RWPE2 (cell line): Measurements from ENCODE around the gene SPIRE1.
"Not testable (repeated sequence)": the region's sequence is repeated elsewhere in the genome, so short reads cannot be mapped to it uniquely, and the experiment has no call there.

Source experiments
- ATAC-seq: fragments of 200-7000 bp; cut with Tn5 transposase; 3 replicates; pipeline ENCODE4 v1.9.1; 2021; ENCODE audit warnings: low read depth
- DNase-seq: peaks from one replicate; pipeline ENCODE4 v3.0.0-alpha.2; 2020; ENCODE audit warnings: low spot score
- H3K27ac ChIP-seq: fragments of 450-650 bp; 2 replicates; pipeline ENCODE4 v1.5.1; 2017; ENCODE audit warnings: mild to moderate bottlenecking; ENCODE audit not compliant: poor library complexity, severe bottlenecking
- H3K27me3 ChIP-seq: fragments of 250-450 bp; sonication (Bioruptor Pico); 2 replicates; pipeline ENCODE4 v1.5.1; 2021; ENCODE audit warnings: mild to moderate bottlenecking, moderate library complexity; ENCODE audit not compliant: insufficient read depth, poor library complexity, severe bottlenecking
- H3K36me3 ChIP-seq: fragments of 250-450 bp; sonication (Bioruptor Pico); 2 replicates; pipeline ENCODE4 v1.5.1; 2020; ENCODE audit warnings: low read depth, mild to moderate bottlenecking, moderate library complexity
- H3K4me1 ChIP-seq: fragments of 250-450 bp; sonication (Bioruptor Pico); 2 replicates; pipeline ENCODE4 v1.5.1; 2021; ENCODE audit warnings: mild to moderate bottlenecking, moderate library complexity; ENCODE audit not compliant: insufficient read depth, poor library complexity, severe bottlenecking
- H3K4me3 ChIP-seq: fragments of 250-450 bp; sonication (Bioruptor Pico); 2 replicates; pipeline ENCODE4 v1.5.1; 2021; ENCODE audit warnings: mild to moderate bottlenecking, moderate library complexity; ENCODE audit not compliant: severe bottlenecking
- H3K9me3 ChIP-seq: fragments of 250-450 bp; sonication (Bioruptor Pico); 2 replicates; pipeline ENCODE4 v1.5.1; 2021; ENCODE audit warnings: mild to moderate bottlenecking, moderate library complexity; ENCODE audit not compliant: severe bottlenecking
- TF ChIP-seq, protein P1 (sequence below): fragments of 450-650 bp; IDR thresholded peaks from one replicate; pipeline ENCODE4 v1.5.1; 2017; ENCODE audit warnings: mild to moderate bottlenecking, moderate library complexity; ENCODE audit not compliant: poor library complexity, severe bottlenecking

SPIRE1 gene

DNA sequence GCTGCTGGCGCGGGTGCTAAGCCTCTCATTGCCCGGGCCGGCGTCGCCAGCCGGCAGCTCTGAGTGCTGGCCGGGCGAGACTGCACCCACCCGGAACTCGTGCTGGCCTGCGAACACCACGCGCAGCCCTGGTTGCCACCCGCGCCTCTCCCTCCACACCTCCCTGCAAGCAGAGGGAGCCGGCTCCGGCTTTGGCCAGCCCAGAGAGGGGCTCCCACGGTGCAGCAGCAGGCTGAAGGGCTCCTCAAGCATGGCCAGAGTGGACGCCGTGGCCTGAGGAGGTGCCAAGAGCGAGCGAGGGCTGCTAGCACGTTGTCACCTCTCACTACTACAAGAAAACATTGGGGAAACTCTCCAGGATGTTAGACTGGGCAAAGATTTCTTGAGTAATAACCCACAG, 98.6 kb downstream of the SPIRE1 start:
- no peaks in the 10 kb centered on the region for H3K4me1 ChIP-seq
- H3K9me3 ChIP-seq, result no peaks in the 10 kb centered on the region
- DNase-seq, result no peak
- no peaks in the 10 kb centered on the region for H3K27me3 ChIP-seq
- H3K36me3 ChIP-seq, result peaks cover 5% of the 10 kb centered on the region; the same call in 1 of the 2 replicates
- TF ChIP-seq, protein P1, sequence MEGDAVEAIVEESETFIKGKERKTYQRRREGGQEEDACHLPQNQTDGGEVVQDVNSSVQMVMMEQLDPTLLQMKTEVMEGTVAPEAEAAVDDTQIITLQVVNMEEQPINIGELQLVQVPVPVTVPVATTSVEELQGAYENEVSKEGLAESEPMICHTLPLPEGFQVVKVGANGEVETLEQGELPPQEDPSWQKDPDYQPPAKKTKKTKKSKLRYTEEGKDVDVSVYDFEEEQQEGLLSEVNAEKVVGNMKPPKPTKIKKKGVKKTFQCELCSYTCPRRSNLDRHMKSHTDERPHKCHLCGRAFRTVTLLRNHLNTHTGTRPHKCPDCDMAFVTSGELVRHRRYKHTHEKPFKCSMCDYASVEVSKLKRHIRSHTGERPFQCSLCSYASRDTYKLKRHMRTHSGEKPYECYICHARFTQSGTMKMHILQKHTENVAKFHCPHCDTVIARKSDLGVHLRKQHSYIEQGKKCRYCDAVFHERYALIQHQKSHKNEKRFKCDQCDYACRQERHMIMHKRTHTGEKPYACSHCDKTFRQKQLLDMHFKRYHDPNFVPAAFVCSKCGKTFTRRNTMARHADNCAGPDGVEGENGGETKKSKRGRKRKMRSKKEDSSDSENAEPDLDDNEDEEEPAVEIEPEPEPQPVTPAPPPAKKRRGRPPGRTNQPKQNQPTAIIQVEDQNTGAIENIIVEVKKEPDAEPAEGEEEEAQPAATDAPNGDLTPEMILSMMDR, result no peak
- ATAC-seq, result no peak
- H3K27ac ChIP-seq, result no peak overlapping the region
- H3K4me3 ChIP-seq, result no peak overlapping the region

DNA sequence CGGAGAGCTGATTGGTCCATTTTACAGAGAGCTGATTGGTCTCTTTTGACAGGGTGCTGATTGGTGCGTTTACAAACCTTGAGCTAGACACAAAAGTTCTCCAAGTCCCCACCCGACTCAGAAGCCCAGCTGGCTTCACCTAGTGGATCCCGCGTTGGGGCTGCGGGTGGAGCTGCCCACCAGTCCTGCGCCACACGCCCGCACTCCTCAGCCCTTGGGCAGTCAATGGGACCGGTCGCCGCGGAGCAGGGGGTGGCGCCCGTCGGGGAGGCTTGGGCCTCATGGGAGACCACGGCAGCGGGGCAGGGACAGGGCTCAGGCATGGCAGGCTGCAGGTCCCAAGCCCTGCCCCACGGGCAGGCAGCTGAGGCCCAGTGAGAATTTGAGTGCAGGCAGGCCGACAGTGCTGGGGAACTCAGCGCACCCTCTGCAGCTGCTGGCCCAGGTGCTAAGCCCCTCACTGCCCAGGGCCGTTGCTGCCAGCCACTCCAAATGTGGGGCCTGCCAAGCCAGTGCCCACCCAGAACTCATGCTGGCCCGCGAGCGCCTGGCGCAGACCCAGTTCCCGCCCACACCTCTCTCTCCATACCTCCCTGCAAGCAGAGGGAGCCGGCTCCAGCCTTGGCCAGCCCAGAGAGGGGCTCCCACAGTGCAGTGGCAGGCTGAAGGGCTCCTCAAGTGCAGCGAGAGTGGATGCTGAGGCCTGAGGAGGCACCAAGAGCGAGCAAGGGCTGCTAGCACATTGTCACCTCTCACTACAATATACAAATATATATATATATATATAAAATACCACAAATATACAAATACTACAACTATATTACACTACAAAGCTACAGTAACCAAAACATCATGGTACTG, 100.7 kb downstream of the SPIRE1 start:
- Histone ChIP-seq H3K36me3 (peaks cover 5% of the 10 kb centered on the region; the same call in 1 of the 2 replicates), H3K27me3 (no peaks in the 10 kb centered on the region), H3K27ac (no peak overlapping the region), H3K4me3 (no peak overlapping the region), H3K9me3 (no peaks in the 10 kb centered on the region), H3K4me1 (peaks cover 12% of the 10 kb centered on the region)
- no peak for ATAC-seq
- TF ChIP-seq, protein P1, result no peak
- DNase-seq, result no peak

DNA sequence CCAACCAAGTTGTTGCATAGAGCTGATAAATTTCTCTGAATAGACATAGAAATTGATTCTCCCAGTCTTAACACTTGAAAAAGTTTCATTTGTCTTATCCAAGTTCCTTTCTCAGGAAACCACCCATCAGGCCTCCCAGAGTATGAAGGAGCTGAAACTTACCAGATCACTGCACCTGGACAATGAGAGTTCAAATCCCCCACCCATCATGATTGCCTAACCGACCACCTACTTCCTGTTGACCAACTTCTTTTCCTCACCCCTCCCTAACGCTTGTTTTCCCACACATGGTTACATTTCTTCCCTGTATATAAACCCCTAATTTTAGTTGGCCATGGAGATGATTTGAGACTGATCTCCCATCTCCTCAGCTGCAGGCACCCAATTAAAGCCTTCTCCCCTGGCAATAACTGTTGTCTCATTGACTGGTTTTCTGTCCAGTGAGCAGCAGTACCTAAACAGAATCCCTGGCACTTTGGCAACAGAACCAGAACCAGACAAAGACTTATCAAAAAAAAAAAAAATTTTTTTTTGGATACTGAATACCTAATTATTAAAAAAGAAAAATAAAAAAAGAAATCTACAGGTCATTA, 103.0 kb downstream of the SPIRE1 start:
- ATAC-seq (no peak), DNase-seq (no peak)
- TF ChIP-seq, protein P1, result no peak
- no peaks in the 10 kb centered on the region for H3K9me3 ChIP-seq
- peaks cover 4% of the 10 kb centered on the region; the same call in 1 of the 2 replicates for H3K36me3 ChIP-seq
- H3K4me3 ChIP-seq, result no peak overlapping the region
- peaks cover 12% of the 10 kb centered on the region for H3K4me1 ChIP-seq
- no peaks in the 10 kb centered on the region for H3K27me3 ChIP-seq
- H3K27ac ChIP-seq, result peak overlapping the region; percentile 3

DNA sequence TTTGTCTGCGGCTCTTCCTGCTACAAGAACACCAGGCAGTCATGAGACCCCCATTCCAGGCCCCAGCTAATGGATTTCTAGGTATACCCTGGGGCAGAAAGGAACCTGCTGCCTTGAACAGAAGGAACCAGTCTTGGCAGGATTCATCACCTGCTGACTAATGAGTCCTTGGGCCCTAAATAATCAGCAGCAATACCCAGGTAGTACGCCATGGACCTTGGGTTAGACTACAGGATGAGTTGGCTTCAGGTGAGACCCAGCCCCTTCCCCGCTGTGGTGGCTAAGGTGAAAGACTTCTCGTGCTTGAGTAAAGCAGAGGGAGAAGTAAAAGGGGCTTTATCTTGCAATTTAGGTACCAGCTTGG, 105.0 kb downstream of the SPIRE1 start:
- no peaks in the 10 kb centered on the region for H3K9me3 ChIP-seq
- H3K4me1 ChIP-seq, result peaks cover 12% of the 10 kb centered on the region
- peak overlapping the region; percentile 3 for H3K27ac ChIP-seq
- H3K36me3 ChIP-seq, result no peaks in the 10 kb centered on the region
- TF ChIP-seq, protein P1, result no peak
- no peaks in the 10 kb centered on the region for H3K27me3 ChIP-seq
- peak; percentile 38; the same call in 1 of the 3 replicates for ATAC-seq
- H3K4me3 ChIP-seq, result no peak overlapping the region
- no peak for DNase-seq

DNA sequence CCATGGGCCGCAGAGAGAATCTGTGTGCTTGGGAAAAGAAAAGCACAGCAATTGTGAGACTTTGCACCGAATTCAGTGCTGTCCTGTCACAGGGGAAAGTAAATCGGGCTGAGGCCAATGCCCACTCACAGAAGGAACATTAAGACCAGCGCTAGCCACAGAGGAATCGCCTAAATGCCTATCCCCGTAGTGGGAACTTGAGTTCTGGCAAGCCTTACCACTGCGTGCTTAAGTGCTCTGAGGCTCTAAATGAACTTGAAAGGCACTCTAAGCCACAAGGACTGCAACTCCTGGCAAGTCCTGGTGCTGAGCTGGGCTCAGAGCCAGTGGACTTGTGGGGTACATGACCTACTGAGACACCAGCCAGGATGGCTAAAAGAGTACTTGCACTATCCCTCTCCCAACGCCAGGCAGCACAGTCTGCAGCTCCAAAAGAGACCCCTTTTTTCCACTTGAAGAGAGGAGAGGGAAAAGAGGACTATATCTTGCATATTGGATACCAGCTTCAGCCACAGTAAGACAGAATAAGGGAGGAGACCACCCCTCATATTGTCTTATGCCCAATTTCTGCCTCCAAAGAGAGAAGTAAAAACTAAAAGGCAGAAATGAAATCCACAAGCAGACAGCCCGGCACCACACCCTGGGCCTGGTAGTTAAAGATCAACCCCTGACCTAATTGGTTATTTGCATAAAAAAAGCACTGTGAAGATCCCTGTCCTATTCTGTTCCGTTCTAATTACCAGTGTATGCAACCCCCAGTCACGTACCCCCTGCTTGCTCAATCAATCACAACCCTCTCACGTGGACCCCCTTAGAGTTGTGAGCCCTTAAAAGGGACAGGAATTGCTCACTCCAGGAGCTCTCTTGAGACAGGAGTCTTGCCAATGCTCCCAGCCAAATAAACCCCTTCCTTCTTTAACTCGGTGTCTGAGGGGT, 105.7 kb downstream of the SPIRE1 start:
- H3K4me3 ChIP-seq, H3K36me3 ChIP-seq, H3K27me3 ChIP-seq, H3K9me3 ChIP-seq, DNase-seq, ATAC-seq, H3K27ac ChIP-seq: not testable (repeated sequence)
- H3K4me1 ChIP-seq, result peaks cover 12% of the 10 kb centered on the region

DNA sequence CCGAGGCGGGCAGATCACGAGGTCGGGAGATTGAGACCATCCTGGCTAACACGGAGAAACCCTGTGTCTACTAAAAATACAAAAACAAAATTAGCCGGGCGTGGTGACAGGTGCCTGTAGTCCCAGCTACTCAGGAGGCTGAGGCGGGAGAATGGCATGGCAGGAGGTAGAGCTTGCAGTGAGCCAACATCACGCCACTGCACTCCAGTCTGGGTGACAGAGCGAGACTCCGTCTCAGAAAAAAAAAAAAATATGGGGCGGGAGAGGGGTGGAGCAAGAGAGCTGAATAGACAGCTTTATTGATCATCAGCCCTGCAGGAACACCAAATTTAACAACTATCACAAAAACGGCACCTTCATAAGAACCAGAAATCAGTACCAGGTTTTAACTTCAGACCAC, 106.4 kb downstream of the SPIRE1 start:
- H3K27me3 ChIP-seq, ATAC-seq, H3K9me3 ChIP-seq, H3K27ac ChIP-seq, H3K36me3 ChIP-seq, H3K4me3 ChIP-seq, DNase-seq: not testable (repeated sequence)
- peaks cover 12% of the 10 kb centered on the region for H3K4me1 ChIP-seq
